A549 (cell line): ENCODE results near the gene LARP4. TPM values are rescaled to one million over a fixed set of nuclear protein-coding genes. Genes with fewer than 3 reads are reported as not detected.

ENCODE experiments used
- ATAC-seq, 2 experiments: fragments of 200-7000 bp in 1 of 2; fragments of >200 bp in 1 of 2; cut with Nextera tagmentation in 1 of 2; cut with Tn5 transposase in 1 of 2; 3 replicates each; pipeline versions ENCODE4 v1.8.0 to v1.9.1; 2018 to 2020; ENCODE audit warnings: mild to moderate bottlenecking in 1 of 2, moderate library complexity in 1 of 2
- CTCF ChIA-PET: fragments of 300-600 bp; sonication (Branson Sonifier 250); formaldehyde crosslinking; extraction: SDS; loops from one replicate; lab custom pipeline; 2021; ENCODE audit warnings: antibody characterized with exemption, inconsistent platforms; lab: Yijun Ruan, JAX
- POLR2A ChIA-PET: fragments of 350-600 bp; formaldehyde crosslinking; extraction: SDS; loops from one replicate; lab custom pipeline; 2021; ENCODE audit warnings: antibody characterized with exemption, inconsistent platforms; lab: Yijun Ruan, JAX
- DNase-seq, 2 experiments: peaks; one replicate each; pipeline versions ENCODE4 v3.0.0 to v3.0.0-alpha.2; 2011 to 2016; ENCODE audit warnings: low read depth in 1 of 2, low spot score in 1 of 2
- FAIRE-seq: peaks from 2 replicates; lab custom pipeline; 2011; peaks lifted over from hg19 to GRCh38; lab: Jason Lieb, UNC
- H3K27ac ChIP-seq, 2 experiments: fragments of >200 bp; sonication (Bioruptor Twin); formaldehyde crosslinking; 3 replicates each; pipeline ENCODE4 v1.5.1; 2016 to 2017
- H3K4me1 ChIP-seq: fragments of >200 bp; sonication (Bioruptor Twin); formaldehyde crosslinking; 3 replicates; pipeline ENCODE4 v1.6.1; 2016
- H3K4me2 ChIP-seq: fragments of >200 bp; sonication (Bioruptor Twin); formaldehyde crosslinking; 3 replicates; pipeline ENCODE4 v1.6.1; 2016
- H3K4me3 ChIP-seq: fragments of >200 bp; sonication (Bioruptor Twin); formaldehyde crosslinking; 3 replicates; pipeline ENCODE4 v1.5.1; 2016
- H3K9me3 ChIP-seq: fragments of >200 bp; sonication (Bioruptor Twin); formaldehyde crosslinking; 3 replicates; pipeline ENCODE4 v1.6.1; 2016
- BHLHE40 ChIP-seq: IDR thresholded peaks from 2 replicates; pipeline ENCODE4 v1.6.1; 2012; ENCODE audit warnings: low read depth, low read length, inconsistent platforms
- CHD4 ChIP-seq: fragments of 200-600 bp; sonication (generic); IDR thresholded peaks from 2 replicates; pipeline ENCODE4 v1.6.1; 2016; ENCODE audit warnings: antibody characterized with exemption, mild to moderate bottlenecking, borderline replicate concordance
- FOSB ChIP-seq: fragments of 250-450 bp; sonication (Bioruptor Pico); IDR thresholded peaks from 2 replicates; pipeline ENCODE4 v1.5.0; 2020; ENCODE audit warnings: mild to moderate bottlenecking, moderate library complexity
- FOSL2 ChIP-seq, 2 experiments: fragments of 450-650 bp in 1 of 2; fragments of >200 bp in 1 of 2; sonication (Bioruptor Twin) in 1 of 2; formaldehyde crosslinking; IDR thresholded peaks; 2 replicates each; pipeline versions ENCODE4 v1.5.0 to v1.6.1; 2016 to 2020; ENCODE audit warnings: mild to moderate bottlenecking in 1 of 2, moderate library complexity in 1 of 2
- HEYL ChIP-seq: fragments of 250-450 bp; sonication (Bioruptor Pico); IDR thresholded peaks from 2 replicates; pipeline ENCODE4 v1.8.0; 2021; ENCODE audit warnings: mild to moderate bottlenecking, moderate library complexity
- HOXB5 ChIP-seq: fragments of 250-450 bp; sonication (Bioruptor Pico); IDR thresholded peaks from 2 replicates; pipeline ENCODE4 v1.5.0; 2020; ENCODE audit warnings: mild to moderate bottlenecking, moderate library complexity
- JUN ChIP-seq, 2 experiments: fragments of >200 bp; sonication (Bioruptor Twin); formaldehyde crosslinking; IDR thresholded peaks; 2 replicates in 1 of 2; 3 replicates in 1 of 2; pipeline ENCODE4 v1.6.1; 2016 to 2017
- NR3C1 ChIP-seq: fragments of >200 bp; sonication (Bioruptor Twin); formaldehyde crosslinking; IDR thresholded peaks from 3 replicates; pipeline ENCODE4 v1.6.1; 2017
- PHF8 ChIP-seq: fragments of 200-600 bp; sonication (generic); IDR thresholded peaks from 2 replicates; pipeline ENCODE4 v1.6.1; 2016; ENCODE audit warnings: low read depth, mild to moderate bottlenecking, antibody characterized with exemption, moderate library complexity, borderline replicate concordance
- POLR2A ChIP-seq: IDR thresholded peaks from 2 replicates; pipeline ENCODE4 v1.6.1; 2012; ENCODE audit warnings: mild to moderate bottlenecking, low read length
- POLR2AphosphoS2 ChIP-seq: conservative IDR thresholded peaks from 2 replicates; pipeline ENCODE4 v1.6.1; 2012; ENCODE audit warnings: low read length, improper control_type of control experiment, inconsistent platforms
- RAD21 ChIP-seq, 2 experiments: fragments of >200 bp in 1 of 2; sonication (Bioruptor Twin) in 1 of 2; formaldehyde crosslinking in 1 of 2; IDR thresholded peaks in 1 of 2; conservative IDR thresholded peaks in 1 of 2; 2 replicates in 1 of 2; 3 replicates in 1 of 2; pipeline ENCODE4 v1.6.1; 2012 to 2018; ENCODE audit warnings: inconsistent platforms in 1 of 2
- RCOR1 ChIP-seq: fragments of 150-350 bp; IDR thresholded peaks from 2 replicates; pipeline ENCODE4 v1.6.1; 2014; ENCODE audit warnings: antibody characterized with exemption, low read length, low read depth
- RNF2 ChIP-seq: fragments of 200-600 bp; sonication (generic); IDR thresholded peaks from 2 replicates; pipeline ENCODE4 v1.6.1; 2016; ENCODE audit warnings: low read depth, mild to moderate bottlenecking, antibody characterized with exemption, moderate library complexity, borderline replicate concordance
- SREBF2 ChIP-seq: fragments of 450-650 bp; IDR thresholded peaks from 2 replicates; pipeline ENCODE4 v1.6.1; 2014; ENCODE audit warnings: mild to moderate bottlenecking, moderate library complexity
- TFCP2L1 ChIP-seq: fragments of 250-450 bp; sonication (Bioruptor Pico); IDR thresholded peaks from 2 replicates; pipeline ENCODE4 v1.5.0; 2021; ENCODE audit warnings: mild to moderate bottlenecking
- TP53 ChIP-seq: fragments of 250-450 bp; sonication (Bioruptor Pico); IDR thresholded peaks from 2 replicates; pipeline ENCODE4 v1.5.0; 2021; ENCODE audit warnings: mild to moderate bottlenecking, moderate library complexity
- ZC3H11A ChIP-seq: fragments of 450-650 bp; IDR thresholded peaks from 2 replicates; pipeline ENCODE4 v1.6.1; 2014; ENCODE audit warnings: antibody characterized with exemption, mild to moderate bottlenecking
- ZFP36 ChIP-seq: fragments of 450-650 bp; IDR thresholded peaks from 2 replicates; pipeline ENCODE4 v1.6.1; 2014; ENCODE audit warnings: borderline replicate concordance; ENCODE audit not compliant: partially characterized antibody
- WGBS: methylation state at CpG from one replicate; pipeline ENCODE4 v1.1.6; 2017; ENCODE audit errors: missing lambda C conversion rate; 5-methylcytosine and 5-hydroxymethylcytosine counted together
- polyA plus RNA-seq, 4 experiments: library from polyadenylated mRNA; depleted of rRNA in 3 of 4; stranded (reverse); fragments of >200 nt; fragmentation: RNase III in 1 of 4; extraction: RNeasy Plus Mini Kit Qiagen cat#74134 plus additional on column Dnase treatment in 1 of 4; gene quantifications; 2 replicates in 3 of 4; 3 replicates in 1 of 4; pipeline ENCODE4 v1.2.3, GENCODE V29; 2011 to 2017
- TF ChIP-seq, protein P1 (sequence below): IDR thresholded peaks from 2 replicates; pipeline ENCODE4 v1.6.1; 2012
- TF ChIP-seq, protein P2 (sequence below): fragments of 250-450 bp; sonication (Bioruptor Pico); IDR thresholded peaks from 2 replicates; pipeline ENCODE4 v1.5.0; 2021; ENCODE audit warnings: mild to moderate bottlenecking, moderate library complexity, borderline replicate concordance
- TF ChIP-seq, protein P3 (sequence below): IDR thresholded peaks from 2 replicates; pipeline ENCODE4 v1.6.1; 2012; ENCODE audit warnings: low read depth, borderline replicate concordance
- TF ChIP-seq, protein P4 (sequence below): fragments of >200 bp; sonication (Bioruptor Twin); formaldehyde crosslinking; IDR thresholded peaks from 3 replicates; pipeline ENCODE4 v1.6.1; 2016

The LARP4 gene
- polyA plus RNA-seq, 2 of the 4 experiments (the other 2 are of a cell fraction) = 38.2 to 67.8 TPM

DNA sequence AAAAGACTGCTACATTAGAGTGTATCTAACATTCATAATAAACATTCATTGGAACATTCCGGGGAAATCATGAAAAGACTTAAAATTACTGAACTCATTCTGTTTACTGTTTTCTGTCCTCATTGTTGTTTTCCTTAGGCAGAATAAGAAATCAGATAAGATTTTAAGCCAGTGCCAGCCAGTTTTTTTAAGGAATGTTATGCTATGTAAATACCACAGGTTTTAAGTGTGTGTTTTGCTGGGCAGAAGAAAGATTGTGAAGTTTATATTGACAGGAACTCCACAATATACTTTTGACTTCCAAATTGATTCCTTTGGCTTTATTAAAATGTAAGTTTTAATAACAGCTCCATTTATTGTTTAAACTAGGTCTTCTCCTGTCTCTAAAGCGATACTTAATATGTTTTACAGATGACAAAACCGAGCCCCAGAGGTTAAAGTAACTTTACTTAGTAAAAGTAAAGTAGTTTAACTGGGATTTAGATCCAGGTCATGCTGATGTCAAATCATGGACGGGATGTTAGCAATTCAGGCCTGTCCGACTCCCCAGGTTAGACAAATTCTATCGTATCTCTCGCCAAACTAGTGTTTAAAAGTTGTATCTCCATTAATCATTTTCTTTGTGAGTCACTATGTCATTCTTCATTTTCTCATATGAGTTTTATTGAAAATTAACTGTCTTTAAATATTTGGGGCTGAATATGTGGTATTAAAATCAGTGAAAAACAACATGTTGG, 1.7 kb downstream of the LARP4 start:
- Histone ChIP-seq H3K4me1 (peaks cover 41% of the 10 kb centered on the region), H3K27ac (peak overlapping the region; percentile 59 to 77; a peak in 5 of 6 replicates), H3K4me2 (peak overlapping the region; percentile 78), H3K4me3 (peak overlapping the region; percentile 91), H3K9me3 (no peaks in the 10 kb centered on the region)
- ChIA-PET POLR2A (no interaction called here), CTCF (interaction anchor here (0.8 to 1.2 kb wide), 2 partner anchors 13 to 76 kb away, joined by 3 read pairs; no protein-coding TSS in a partner anchor)
- DNase-seq (no peak), ATAC-seq (no peak), FAIRE-seq (no peak)
- 5% methylated on average over 7 of the region's 7 CpGs for WGBS
- TF ChIP-seq, protein P1, sequence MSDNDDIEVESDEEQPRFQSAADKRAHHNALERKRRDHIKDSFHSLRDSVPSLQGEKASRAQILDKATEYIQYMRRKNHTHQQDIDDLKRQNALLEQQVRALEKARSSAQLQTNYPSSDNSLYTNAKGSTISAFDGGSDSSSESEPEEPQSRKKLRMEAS = no peak
- TF ChIP-seq HOXB5 (CRISPR knock-in tag) = 0 out of 2 replicates have a peak, but pooled peaks have one; percentile 50
- no peak for TF ChIP-seq RCOR1
- TF ChIP-seq POLR2A = no peak

DNA sequence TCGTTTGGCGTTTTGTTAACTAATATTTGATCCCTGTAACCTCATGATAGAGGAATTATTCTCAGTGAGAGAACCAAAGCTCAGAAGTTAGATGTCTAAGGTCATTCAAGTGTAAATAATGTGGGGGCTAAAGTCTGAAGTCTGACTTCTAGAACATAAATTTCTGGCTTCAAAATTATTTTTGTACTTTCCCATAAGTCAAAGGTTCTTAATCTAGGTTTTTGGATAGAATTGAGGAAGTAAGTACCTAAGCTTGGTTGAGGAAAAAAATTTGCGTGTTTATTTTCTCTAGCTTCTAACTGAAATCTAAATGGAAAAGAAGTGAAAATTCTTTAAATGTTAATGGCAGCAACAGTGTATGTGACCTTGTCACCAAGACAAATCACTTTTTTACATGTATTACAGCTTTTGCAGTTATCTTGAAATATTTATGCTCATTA, 2.3 kb downstream of the LARP4 start:
- POLR2A ChIA-PET = no interaction called here
- FAIRE-seq = no peak
- H3K27ac ChIP-seq = peak overlapping the region; percentile 59 to 77; a peak in 3 of 6 replicates

DNA sequence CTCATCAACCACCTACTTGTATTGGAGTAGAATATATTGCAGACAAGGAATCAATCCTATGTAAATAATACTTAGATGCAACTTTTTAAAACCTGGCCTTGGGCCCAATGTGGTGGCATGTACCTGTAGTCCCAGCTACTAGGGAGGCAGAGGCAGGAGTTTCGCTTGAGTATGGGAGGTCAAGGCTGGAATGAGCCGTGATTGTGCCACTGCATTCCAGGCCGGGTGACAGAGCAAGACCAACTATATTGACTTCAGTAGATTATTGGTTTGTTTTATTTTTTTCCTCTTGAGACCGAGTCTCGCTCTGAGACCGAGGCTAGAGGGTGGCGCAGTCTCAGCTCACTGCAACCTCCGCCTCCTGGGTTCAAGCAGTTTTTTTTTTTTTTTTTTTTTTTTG, 3.6 kb downstream of the LARP4 start:
- WGBS = 92% methylated on average over 8 of the region's 8 CpGs
- Histone ChIP-seq H3K4me3 (no peak overlapping the region), H3K27ac (peak overlapping the region in 1 of 2 experiments; percentile 87; a peak in 4 of 6 replicates)
- no peak for DNase-seq
- no peak for TF ChIP-seq ZFP36
- no peak for TF ChIP-seq FOSL2 (IDR thresholded peaks at IDR 0.05)
- TF ChIP-seq FOSL2 (CRISPR knock-in tag; IDR thresholded peaks at IDR 0.05) = no peak
- no peak for TF ChIP-seq TP53 (CRISPR knock-in tag)
- TF ChIP-seq, all 56 proteins: peak for 0
- Histone ChIP-seq H3K4me2 (peak overlapping the region; percentile 63), H3K4me1 (peaks cover 41% of the 10 kb centered on the region), H3K9me3 (no peaks in the 10 kb centered on the region)
- no peak for ATAC-seq
- FAIRE-seq = no peak
- ChIA-PET CTCF (no interaction called here), POLR2A (no interaction called here)

More for the DNA sequence above, 2.3 kb downstream of the LARP4 start:
- DNase-seq = no peak
- ATAC-seq = no peak
- Histone ChIP-seq H3K4me1 (peaks cover 41% of the 10 kb centered on the region), H3K9me3 (no peaks in the 10 kb centered on the region), H3K4me3 (peak overlapping the region; percentile 91), H3K4me2 (peak overlapping the region; percentile 78)
- CTCF ChIA-PET = interaction anchor here (0.8 kb wide), 1 partner anchor 77 kb away, joined by 3 read pairs; no protein-coding TSS in a partner anchor
- 29% methylated on average over 3 of the region's 3 CpGs for WGBS
- TF ChIP-seq FOSB (CRISPR knock-in tag) (no peak), ZC3H11A (no peak), NR3C1 (no peak), HEYL (no peak), PHF8 (no peak), POLR2A (no peak), CHD4 (no peak), SREBF2 (no peak), RAD21 (conservative IDR thresholded peaks at IDR 0.05 in 1 of 2, IDR thresholded peaks at IDR 0.05 in 1 of 2) (no peak), JUN (IDR thresholded peaks at IDR 0.05) (no peak), HOXB5 (CRISPR knock-in tag) (no peak), BHLHE40 (no peak), POLR2AphosphoS2 (no peak), TFCP2L1 (CRISPR knock-in tag) (no peak), RNF2 (no peak)
- TF ChIP-seq, protein P2, sequence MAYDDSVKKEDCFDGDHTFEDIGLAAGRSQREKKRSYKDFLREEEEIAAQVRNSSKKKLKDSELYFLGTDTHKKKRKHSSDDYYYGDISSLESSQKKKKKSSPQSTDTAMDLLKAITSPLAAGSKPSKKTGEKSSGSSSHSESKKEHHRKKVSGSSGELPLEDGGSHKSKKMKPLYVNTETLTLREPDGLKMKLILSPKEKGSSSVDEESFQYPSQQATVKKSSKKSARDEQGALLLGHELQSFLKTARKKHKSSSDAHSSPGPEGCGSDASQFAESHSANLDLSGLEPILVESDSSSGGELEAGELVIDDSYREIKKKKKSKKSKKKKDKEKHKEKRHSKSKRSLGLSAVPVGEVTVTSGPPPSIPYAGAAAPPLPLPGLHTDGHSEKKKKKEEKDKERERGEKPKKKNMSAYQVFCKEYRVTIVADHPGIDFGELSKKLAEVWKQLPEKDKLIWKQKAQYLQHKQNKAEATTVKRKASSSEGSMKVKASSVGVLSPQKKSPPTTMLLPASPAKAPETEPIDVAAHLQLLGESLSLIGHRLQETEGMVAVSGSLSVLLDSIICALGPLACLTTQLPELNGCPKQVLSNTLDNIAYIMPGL (CRISPR knock-in tag) = no peak
- TF ChIP-seq, protein P3, sequence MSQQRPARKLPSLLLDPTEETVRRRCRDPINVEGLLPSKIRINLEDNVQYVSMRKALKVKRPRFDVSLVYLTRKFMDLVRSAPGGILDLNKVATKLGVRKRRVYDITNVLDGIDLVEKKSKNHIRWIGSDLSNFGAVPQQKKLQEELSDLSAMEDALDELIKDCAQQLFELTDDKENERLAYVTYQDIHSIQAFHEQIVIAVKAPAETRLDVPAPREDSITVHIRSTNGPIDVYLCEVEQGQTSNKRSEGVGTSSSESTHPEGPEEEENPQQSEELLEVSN = no peak
- TF ChIP-seq, protein P4, sequence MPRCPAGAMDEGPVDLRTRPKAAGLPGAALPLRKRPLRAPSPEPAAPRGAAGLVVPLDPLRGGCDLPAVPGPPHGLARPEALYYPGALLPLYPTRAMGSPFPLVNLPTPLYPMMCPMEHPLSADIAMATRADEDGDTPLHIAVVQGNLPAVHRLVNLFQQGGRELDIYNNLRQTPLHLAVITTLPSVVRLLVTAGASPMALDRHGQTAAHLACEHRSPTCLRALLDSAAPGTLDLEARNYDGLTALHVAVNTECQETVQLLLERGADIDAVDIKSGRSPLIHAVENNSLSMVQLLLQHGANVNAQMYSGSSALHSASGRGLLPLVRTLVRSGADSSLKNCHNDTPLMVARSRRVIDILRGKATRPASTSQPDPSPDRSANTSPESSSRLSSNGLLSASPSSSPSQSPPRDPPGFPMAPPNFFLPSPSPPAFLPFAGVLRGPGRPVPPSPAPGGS = no peak
- TF ChIP-seq, protein P1 = no peak
